GM19351 (cell line): Measurements from ENCODE around the gene B3GNT8.
A peak's percentile ranks its signal among the peaks of the same experiment; 100 is the strongest.
"Not testable (repeated sequence)": the region's sequence is repeated elsewhere in the genome, so short reads cannot be mapped to it uniquely, and the experiment has no call there.

Source experiments
- ATAC-seq: cut with Tn5 transposase; IDR thresholded peaks from one replicate; pipeline ENCODE4 v1.9.1; 2021; ENCODE audit warnings: mild to moderate bottlenecking, moderate library complexity; ENCODE audit not compliant: unreplicated experiment

The B3GNT8 gene

DNA sequence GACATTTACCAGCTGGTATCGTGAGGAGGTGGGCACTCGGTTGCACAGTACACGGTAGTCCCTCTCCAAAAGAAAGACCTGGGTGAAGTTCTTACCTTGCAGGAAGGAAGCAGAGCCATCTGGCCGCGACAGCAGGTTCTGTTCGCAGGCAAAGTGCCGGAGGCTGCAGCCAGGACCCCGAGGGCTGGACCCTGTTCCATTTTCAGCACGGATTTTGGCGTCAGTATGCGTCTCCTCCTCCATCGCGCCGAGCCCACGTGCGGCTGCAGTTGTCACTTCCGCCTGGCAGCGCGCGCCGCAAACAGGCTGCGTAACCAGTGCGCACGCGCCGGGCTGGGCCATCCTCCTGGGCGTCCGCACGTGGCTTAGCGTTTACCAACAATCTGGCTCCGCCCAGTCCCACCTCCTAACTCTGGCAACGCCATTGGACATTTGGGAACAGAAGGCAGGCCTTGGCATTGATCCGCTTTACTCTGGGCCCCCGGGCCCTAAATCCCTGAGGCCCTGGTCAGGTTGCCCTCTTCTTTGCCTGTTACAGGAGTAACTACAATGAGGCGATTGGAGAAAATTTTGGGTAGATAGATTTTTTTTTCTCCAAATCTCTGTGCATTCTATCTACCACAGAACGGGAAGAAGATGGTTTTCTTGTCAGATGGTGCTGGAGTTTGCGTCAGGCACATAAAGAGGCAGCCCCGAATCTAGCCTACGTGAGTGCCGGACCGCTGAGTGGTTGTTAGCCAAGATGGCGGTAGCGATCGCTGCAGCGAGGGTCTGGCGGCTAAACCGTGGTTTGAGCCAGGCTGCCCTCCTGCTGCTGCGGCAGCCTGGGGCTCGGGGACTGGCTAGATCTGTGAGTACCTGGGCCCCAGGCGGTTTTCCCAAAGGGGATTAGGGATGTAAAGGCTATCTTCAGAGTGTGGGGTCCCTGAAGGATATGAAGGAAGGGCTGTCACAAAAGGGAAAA is 29.8 kb downstream of the B3GNT8 start, which contains the start of the genes BCKDHA and EXOSC5:
Gene BCKDHA, plus strand, starts transcription at position 733 of the 964 bp plus-strand sequence. Its CDS starts 10 bp downstream, at position 743.
Gene EXOSC5, minus strand, starts transcription at position 274 of the 964 bp plus-strand sequence. Its CDS starts 31 bp downstream, at position 243.
- peak; percentile 92 for ATAC-seq

DNA sequence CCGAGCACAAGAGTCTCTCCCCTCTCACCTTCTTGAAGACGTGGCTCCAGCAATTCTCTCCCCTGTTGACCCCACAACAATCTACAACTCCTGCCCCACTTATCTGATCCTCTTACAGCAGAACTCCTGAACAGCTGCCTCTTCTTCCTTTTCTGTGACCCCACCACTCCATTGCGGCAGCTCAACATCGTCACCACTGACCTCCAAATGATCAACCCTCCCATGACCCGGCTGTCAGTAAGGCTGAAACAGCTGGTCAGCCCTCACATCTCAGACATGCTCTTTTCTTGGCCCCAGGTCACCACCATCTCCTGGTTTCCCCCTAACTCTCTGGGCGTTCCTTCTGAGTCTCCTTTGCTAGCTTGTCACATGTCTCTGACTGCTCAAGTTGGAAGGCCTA is 31.8 kb downstream of the B3GNT8 start:
- ATAC-seq, result no peak

DNA sequence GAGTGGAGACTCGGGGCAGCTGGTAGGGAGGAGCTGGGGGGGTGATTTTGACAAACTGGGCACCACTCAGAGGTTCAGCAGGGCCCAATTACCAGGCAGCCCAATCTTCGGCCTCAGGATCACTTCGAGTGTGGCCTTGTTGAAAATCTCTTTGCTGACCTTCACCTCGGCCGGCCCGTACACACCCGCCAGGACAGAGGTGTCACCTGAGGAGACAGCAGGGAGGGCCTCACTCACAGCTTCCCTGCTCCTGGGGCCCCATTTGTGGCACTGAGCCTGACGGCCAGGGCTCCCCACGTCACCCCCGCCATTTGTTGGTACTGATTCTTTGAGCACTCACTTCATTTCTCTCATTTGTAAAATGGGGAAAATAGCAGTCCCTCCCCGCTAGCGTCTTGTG is 34.4 kb downstream of the B3GNT8 start:
- no peak for ATAC-seq

DNA sequence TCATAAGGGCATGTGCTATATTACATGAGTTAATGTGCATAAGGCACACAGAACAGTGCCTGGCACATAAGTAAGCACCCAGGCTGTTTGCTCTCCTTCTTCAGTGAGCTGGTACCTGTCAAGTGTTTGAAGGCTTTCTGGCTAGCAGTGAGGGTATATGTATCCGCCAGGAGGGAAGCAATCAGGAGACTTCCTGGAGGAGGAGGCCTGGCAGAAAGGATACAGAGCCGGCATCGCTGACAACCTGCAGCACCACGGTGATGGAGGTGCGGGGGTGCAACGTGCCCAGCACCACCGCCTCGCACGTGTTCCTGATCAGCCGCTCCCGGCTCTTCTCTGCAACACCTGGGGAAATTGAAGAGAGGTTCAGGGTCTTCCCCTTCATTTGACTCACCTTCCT is 35.6 kb downstream of the B3GNT8 start:
- no peak for ATAC-seq

DNA sequence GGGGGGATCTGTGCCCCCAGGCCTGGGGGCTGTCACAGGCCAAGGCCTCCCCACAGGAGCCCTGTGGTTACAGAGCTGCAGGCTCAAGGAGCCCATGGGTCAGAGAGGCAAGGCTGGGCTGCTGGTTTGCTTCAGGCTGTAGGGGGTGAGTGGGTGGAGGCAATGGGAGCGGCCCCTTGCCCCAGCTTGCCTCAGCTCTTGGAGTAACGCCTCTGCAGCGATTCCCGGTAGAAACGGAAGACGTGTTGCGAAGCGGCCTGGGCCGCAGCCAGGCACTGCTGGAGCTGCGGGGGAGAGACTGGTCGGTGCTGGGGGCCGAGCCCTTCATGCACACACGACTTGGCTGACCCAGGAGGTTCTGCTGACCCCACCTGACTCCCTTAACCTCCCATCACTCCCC is 40.7 kb downstream of the B3GNT8 start:
- no peak for ATAC-seq

DNA sequence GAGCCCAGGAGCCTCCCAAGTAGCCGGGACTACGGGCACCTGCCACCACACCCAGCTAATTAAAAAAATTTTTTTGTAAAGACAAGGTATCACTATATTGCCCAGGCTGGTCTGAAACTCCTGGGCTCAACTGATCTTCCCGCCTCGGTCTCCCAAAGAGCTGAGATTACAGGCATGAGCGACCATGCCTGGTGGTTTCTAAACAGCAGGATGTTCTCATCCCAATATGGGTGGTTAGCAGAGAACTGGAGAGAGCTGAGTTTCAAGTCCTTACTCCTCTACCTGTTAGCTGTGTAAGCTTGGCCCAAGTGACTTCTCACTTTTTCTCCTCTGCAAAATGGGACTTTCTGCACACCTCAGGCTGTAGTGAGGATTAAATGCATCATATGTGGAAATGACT is 42.8 kb downstream of the B3GNT8 start:
- no peak for ATAC-seq

DNA sequence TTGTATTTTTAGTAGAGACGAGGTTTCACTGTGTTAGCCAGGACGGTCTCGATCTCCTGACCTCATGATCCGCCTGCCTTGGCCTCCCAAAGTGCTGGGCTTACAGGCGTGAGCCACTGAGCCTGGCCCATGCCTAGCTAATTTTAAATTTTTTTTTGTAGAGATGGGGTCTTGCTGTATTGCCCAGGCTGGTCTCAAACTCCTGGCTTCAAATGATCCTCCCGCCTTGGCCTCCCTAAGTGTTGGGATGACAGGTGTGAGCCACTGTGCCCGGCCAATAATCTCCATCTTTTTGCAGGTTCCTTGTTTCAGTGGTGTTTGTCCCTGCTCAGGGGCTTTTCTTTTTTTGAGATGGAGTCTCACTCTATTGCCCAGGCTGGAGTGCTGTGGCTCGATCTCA is 45.6 kb downstream of the B3GNT8 start:
- ATAC-seq, result not testable (repeated sequence)

DNA sequence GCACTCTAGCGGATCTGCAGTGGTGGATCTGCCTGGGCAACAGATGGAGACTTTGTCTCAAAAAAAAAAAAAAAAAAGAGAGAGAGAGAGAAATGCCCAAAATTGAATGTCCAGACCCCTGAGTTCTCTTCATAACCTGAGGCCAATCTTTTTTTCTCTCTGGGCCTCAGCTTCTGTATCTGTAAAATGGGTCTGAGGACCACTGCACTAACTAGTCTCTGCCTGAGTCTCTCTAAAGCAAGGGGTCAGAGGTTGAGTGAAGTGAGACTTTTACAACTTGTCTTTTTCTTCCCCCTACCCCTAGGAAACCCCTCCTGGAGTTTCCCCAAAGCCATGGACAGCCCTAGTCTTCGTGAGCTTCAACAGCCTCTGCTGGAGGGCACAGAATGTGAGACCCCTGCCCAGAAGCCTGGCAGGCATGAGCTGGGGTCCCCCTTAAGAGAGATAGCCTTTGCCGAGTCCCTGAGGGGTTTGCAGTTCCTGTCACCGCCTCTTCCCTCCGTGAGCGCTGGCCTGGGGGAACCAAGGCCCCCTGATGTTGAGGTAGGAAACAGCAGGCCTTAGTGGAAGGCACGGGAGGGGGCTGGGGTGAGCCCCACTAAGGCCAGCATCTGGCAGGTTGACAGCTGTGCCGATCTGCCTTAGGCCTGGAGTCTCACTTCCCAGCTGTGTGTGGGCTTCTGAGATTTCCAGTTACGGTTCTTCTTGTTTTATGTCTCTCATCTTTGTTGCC is 49.0 kb downstream of the B3GNT8 start:
- no peak for ATAC-seq

DNA sequence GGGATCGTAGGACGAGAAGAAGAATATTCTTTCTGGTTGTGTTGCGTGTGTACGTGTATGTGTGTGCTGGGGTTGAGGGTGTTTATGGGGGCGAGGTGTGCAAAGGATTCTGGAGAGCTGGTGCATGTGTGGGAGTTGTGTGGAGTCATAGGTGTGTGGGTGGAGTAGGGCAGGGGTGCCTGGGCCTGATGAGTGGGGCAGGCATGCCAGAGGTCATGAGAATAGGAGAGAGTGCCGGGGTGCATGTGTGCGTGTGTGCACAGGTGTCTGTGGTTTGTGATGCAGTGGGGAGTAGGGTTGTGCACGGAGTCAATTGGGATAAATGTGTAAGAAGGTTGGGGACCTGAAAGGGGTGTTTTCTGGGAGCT is 50.2 kb downstream of the B3GNT8 start:
- ATAC-seq, result no peak

DNA sequence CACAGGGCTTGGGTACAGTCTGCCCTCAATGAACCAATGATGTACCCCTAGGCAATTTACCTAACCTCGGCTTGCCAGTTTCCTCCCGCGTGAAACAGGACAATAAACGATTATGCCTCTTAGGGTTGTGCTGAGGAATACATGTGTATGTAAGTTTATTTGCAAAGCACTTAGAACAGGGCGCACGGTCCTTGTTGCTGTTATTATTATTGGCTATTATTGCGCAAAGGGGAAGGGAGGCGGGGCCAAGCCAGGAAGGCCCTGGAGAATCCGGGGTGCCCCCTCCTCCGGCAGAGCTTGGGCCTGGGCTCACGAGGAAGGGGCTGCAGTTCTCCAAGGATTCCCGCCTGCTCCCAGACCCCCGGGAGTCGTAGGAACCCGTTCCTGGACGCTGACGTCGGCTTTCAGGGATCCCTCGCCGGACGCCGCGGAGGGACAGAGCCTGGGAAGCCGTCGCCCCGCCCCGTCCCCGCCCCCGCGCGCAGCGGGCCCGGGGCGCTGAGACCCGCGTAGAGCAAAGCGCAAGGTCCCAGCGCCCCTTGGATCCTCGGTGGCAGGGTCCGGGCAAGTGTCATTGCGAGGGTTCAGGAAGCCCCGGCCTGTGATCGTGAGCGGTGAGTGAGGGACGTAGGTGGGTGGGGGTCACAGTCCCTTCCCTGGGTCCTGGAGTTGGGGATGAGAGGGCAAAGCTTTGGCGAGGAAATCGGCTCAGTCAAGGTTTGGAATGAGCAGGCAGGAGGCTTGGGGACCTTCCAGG is 50.8 kb downstream of the B3GNT8 start, which contains the start of gene TMEM91:
Gene TMEM91, plus strand, starts transcription at position 293 of the 757 bp plus-strand sequence. CDS start 1,777 bp downstream, outside the sequence.
- no peak for ATAC-seq
